AG04450 (cell line): ENCODE measurements around the gene KANSL3. TPM values are rescaled to one million over a fixed set of nuclear protein-coding genes. Genes with fewer than 3 reads are reported as not detected.

Experiments used
- CTCF ChIA-PET: fragments of 300-600, 350-600 bp; formaldehyde crosslinking; extraction: SDS; loops from one replicate; lab custom pipeline; 2022; ENCODE audit warnings: antibody characterized with exemption, inconsistent platforms; lab: Charles Lee
- POLR2A ChIA-PET: fragments of 350-600 bp; formaldehyde crosslinking; extraction: SDS; loops from one replicate; lab custom pipeline; 2021; ENCODE audit warnings: antibody characterized with exemption, inconsistent platforms; lab: Yijun Ruan, JAX
- DNase-seq: peaks from one replicate; pipeline ENCODE4 v3.0.0-alpha.2; 2011; ENCODE audit warnings: low read depth, low spot score
- H3K27ac ChIP-seq: one replicate; pipeline ENCODE4 v1.5.1; 2012; ENCODE audit warnings: low read depth, low read length, control low read depth
- H3K27me3 ChIP-seq: one replicate; pipeline ENCODE4 v1.6.0; 2012; ENCODE audit warnings: low read length; ENCODE audit not compliant: control insufficient read depth, insufficient read depth
- H3K4me3 ChIP-seq: 2 replicates; pipeline ENCODE4 v1.5.1; 2011; ENCODE audit warnings: mild to moderate bottlenecking, low read depth, low read length, control low read depth
- H3K9me3 ChIP-seq: 2 replicates; pipeline ENCODE4 v1.5.1; 2012; ENCODE audit warnings: low read length; ENCODE audit not compliant: control insufficient read depth, insufficient read depth
- CTCF ChIP-seq: IDR thresholded peaks from 2 replicates; pipeline ENCODE4 v1.5.1; 2011; ENCODE audit warnings: low read depth, low read length, control low read depth, inconsistent platforms
- polyA plus RNA-seq: library from polyadenylated mRNA; depleted of rRNA; stranded (reverse); fragments of >200 nt; gene quantifications from 2 replicates; pipeline ENCODE4 v1.2.3, GENCODE V29; 2011

The KANSL3 gene
- polyA plus RNA-seq, 1 experiment = 17.1 TPM

GRCh38 chr2:96647681-96648080 is 9.6 kb upstream of the KANSL3 start:
- ChIA-PET POLR2A (interaction anchor here (0.6 kb wide), 1 partner anchor 72 kb away, joined by 5 read pairs; no protein-coding TSS in a partner anchor), CTCF (no interaction called here)
- DNase-seq = no peak
- Histone ChIP-seq H3K9me3 (no peaks in the 10 kb centered on the region), H3K27me3 (no peaks in the 10 kb centered on the region), H3K4me3 (no peak overlapping the region), H3K27ac (no peak overlapping the region)
- no peak for TF ChIP-seq CTCF

- H3K27ac ChIP-seq = peak within 1 kb of the TSS; percentile 39
- DNase-seq = no peak
- TF ChIP-seq CTCF = no peak
- no peaks in the 10 kb centered on the region for H3K9me3 ChIP-seq
- CTCF ChIA-PET = no interaction called here
- POLR2A ChIA-PET = no interaction called here
- H3K4me3 ChIP-seq = peak within 1 kb of the TSS; percentile 63
- H3K27me3 ChIP-seq = no peaks in the 10 kb centered on the region
Observed at GRCh38 chr2:96642564-96643360, 4.7 kb upstream of the KANSL3 start, which contains the start of gene FER1L5. FER1L5 (plus strand) TSS chr2:96642764; CDS start chr2:96642837, 73 bp downstream.

- Histone ChIP-seq H3K27me3 (no peaks in the 10 kb centered on the region), H3K9me3 (no peaks in the 10 kb centered on the region), H3K4me3 (peak overlapping the region; percentile 80), H3K27ac (peak overlapping the region; percentile 85)
- TF ChIP-seq CTCF = no peak
- POLR2A ChIA-PET = interaction anchor here (0.6 to 2.7 kb wide), 6 partner anchors 17 to 318 kb away, joined by 3 to 21 read pairs (median 4); no protein-coding TSS in a partner anchor
- CTCF ChIA-PET = interaction anchor here (0.8 to 1.0 kb wide), 2 partner anchors 9 to 220 kb away, joined by 4 read pairs; partner anchors contain the start of gene ANKRD39
- peak; percentile 48 for DNase-seq
Observed at GRCh38 chr2:96637385-96638143, 548 bp downstream of the KANSL3 start.

GRCh38 chr2:96636551-96637171 is 1.5 kb downstream of the KANSL3 start:
- TF ChIP-seq CTCF = no peak
- CTCF ChIA-PET = interaction anchor here (0.8 to 1.0 kb wide), 2 partner anchors 8 to 221 kb away, joined by 4 read pairs; partner anchors contain the start of gene ANKRD39
- no peaks in the 10 kb centered on the region for H3K27me3 ChIP-seq
- H3K27ac ChIP-seq = no peak overlapping the region
- no peak for DNase-seq
- POLR2A ChIA-PET = interaction anchor here (1.0 to 2.7 kb wide), 2 partner anchors 28 to 125 kb away, joined by 3 to 21 read pairs; no protein-coding TSS in a partner anchor
- H3K9me3 ChIP-seq = no peaks in the 10 kb centered on the region
- H3K4me3 ChIP-seq = peak overlapping the region; percentile 80
